ENCODE measurements around the gene PRPF40B.

Gene PRPF40B

GRCh38 chr12:49673446-49674317 is 50.3 kb downstream of the PRPF40B start:
- H2AFZ ChIP-seq (ENCODE audit: low read depth, low read length, severe bottlenecking) = no peak overlapping the region
- no peak overlapping the region for H3K4me3 ChIP-seq (ENCODE audit: insufficient read depth, low read length, poor library complexity, severe bottlenecking)
- H4K20me1 ChIP-seq (ENCODE audit: low read depth, low read length) = no peaks in the 10 kb centered on the region
- H3K79me2 ChIP-seq (ENCODE audit: insufficient read depth, low read length) = 0 out of 2 replicates have a peak, but pooled peaks cover 4% of the 10 kb centered on the region
- H3K9me3 ChIP-seq (ENCODE audit: insufficient read depth, low read length) = no peaks in the 10 kb centered on the region
- peaks cover 23% of the 10 kb centered on the region for H3F3A ChIP-seq (ENCODE audit: insufficient read depth)
- no peak overlapping the region for H3K4me2 ChIP-seq (ENCODE audit: low read depth, low read length, poor library complexity, severe bottlenecking)
- H3K9ac ChIP-seq (ENCODE audit: low read length) = no peak overlapping the region
- no peaks in the 10 kb centered on the region for H3K36me3 ChIP-seq (ENCODE audit: low read length)
- no peaks in the 10 kb centered on the region for H3K27me3 ChIP-seq (ENCODE audit: low read length)
- no peaks in the 10 kb centered on the region for H3K9me2 ChIP-seq (replicated peaks; ENCODE audit: insufficient read depth, low read length)
- TF ChIP-seq, protein P1, sequence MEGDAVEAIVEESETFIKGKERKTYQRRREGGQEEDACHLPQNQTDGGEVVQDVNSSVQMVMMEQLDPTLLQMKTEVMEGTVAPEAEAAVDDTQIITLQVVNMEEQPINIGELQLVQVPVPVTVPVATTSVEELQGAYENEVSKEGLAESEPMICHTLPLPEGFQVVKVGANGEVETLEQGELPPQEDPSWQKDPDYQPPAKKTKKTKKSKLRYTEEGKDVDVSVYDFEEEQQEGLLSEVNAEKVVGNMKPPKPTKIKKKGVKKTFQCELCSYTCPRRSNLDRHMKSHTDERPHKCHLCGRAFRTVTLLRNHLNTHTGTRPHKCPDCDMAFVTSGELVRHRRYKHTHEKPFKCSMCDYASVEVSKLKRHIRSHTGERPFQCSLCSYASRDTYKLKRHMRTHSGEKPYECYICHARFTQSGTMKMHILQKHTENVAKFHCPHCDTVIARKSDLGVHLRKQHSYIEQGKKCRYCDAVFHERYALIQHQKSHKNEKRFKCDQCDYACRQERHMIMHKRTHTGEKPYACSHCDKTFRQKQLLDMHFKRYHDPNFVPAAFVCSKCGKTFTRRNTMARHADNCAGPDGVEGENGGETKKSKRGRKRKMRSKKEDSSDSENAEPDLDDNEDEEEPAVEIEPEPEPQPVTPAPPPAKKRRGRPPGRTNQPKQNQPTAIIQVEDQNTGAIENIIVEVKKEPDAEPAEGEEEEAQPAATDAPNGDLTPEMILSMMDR (IDR thresholded peaks at IDR 0.05; ENCODE audit: insufficient read depth, low read length, poor library complexity, severe bottlenecking) = no peak
- no peak for TF ChIP-seq EZH2phosphoT487 (conservative IDR thresholded peaks at IDR 0.05; ENCODE audit: low read length)
- no peak overlapping the region for H3K27ac ChIP-seq (ENCODE audit: low read depth, low read length)

GRCh38 chr12:49674318-49674981 is 51.1 kb downstream of the PRPF40B start:
- Histone ChIP-seq H2AFZ (ENCODE audit: low read depth, low read length, severe bottlenecking) (no peak overlapping the region), H3K4me2 (ENCODE audit: low read depth, low read length, poor library complexity, severe bottlenecking) (no peak overlapping the region), H3K79me2 (ENCODE audit: insufficient read depth, low read length) (0 out of 2 replicates have a peak, but pooled peaks cover 4% of the 10 kb centered on the region), H3F3A (ENCODE audit: insufficient read depth) (peaks cover 23% of the 10 kb centered on the region), H4K20me1 (ENCODE audit: low read depth, low read length) (no peaks in the 10 kb centered on the region), H3K27me3 (ENCODE audit: low read length) (no peaks in the 10 kb centered on the region), H3K9ac (ENCODE audit: low read length) (no peak overlapping the region), H3K9me3 (ENCODE audit: insufficient read depth, low read length) (no peaks in the 10 kb centered on the region), H3K9me2 (replicated peaks; ENCODE audit: insufficient read depth, low read length) (no peaks in the 10 kb centered on the region), H3K36me3 (ENCODE audit: low read length) (no peaks in the 10 kb centered on the region), H3K4me3 (ENCODE audit: insufficient read depth, low read length, poor library complexity, severe bottlenecking) (no peak overlapping the region), H3K27ac (ENCODE audit: low read depth, low read length) (no peak overlapping the region)
- TF ChIP-seq EZH2phosphoT487 (conservative IDR thresholded peaks at IDR 0.05; ENCODE audit: low read length) = no peak
- TF ChIP-seq, protein P1 (IDR thresholded peaks at IDR 0.05; ENCODE audit: insufficient read depth, low read length, poor library complexity, severe bottlenecking) = no peak

DNA sequence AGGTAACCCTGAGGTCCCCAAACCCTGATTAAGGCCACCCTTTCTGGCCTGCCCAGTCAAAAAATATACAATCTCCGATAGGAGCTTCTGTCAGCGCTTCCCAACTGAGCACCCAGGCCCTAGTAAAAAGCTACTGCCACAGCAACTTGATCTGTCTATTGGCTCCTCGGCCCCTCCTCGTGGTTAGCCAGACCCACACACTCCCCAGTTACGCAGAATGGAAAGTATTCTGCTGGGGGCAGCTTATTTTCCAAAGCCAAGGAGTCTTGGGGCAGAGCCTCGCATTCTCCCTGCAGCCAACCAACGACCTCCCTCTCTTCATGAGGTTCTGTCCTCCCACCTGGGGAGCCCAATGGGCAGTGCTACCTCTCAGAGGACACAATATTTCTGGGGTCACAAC is 51.8 kb downstream of the PRPF40B start:
- no peaks in the 10 kb centered on the region for H3K36me3 ChIP-seq (ENCODE audit: low read length)
- no peak overlapping the region for H3K9ac ChIP-seq (ENCODE audit: low read length)
- no peaks in the 10 kb centered on the region for H4K20me1 ChIP-seq (ENCODE audit: low read depth, low read length)
- no peak overlapping the region for H3K27ac ChIP-seq (ENCODE audit: low read depth, low read length)
- TF ChIP-seq, protein P1 (IDR thresholded peaks at IDR 0.05; ENCODE audit: insufficient read depth, low read length, poor library complexity, severe bottlenecking) = no peak
- TF ChIP-seq EZH2phosphoT487 (conservative IDR thresholded peaks at IDR 0.05; ENCODE audit: low read length) = no peak
- no peaks in the 10 kb centered on the region for H3K9me3 ChIP-seq (ENCODE audit: insufficient read depth, low read length)
- H3K9me2 ChIP-seq (replicated peaks; ENCODE audit: insufficient read depth, low read length) = no peaks in the 10 kb centered on the region
- H3K27me3 ChIP-seq (ENCODE audit: low read length) = no peaks in the 10 kb centered on the region
- no peak overlapping the region for H3K4me2 ChIP-seq (ENCODE audit: low read depth, low read length, poor library complexity, severe bottlenecking)
- H3F3A ChIP-seq (ENCODE audit: insufficient read depth) = peaks cover 21% of the 10 kb centered on the region
- no peaks in the 10 kb centered on the region for H3K79me2 ChIP-seq (ENCODE audit: insufficient read depth, low read length)
- no peak overlapping the region for H3K4me3 ChIP-seq (ENCODE audit: insufficient read depth, low read length, poor library complexity, severe bottlenecking)
- no peak overlapping the region for H2AFZ ChIP-seq (ENCODE audit: low read depth, low read length, severe bottlenecking)
